ENCODE results near the gene POLG. TPM values are rescaled to one million over a fixed set of nuclear protein-coding genes. Genes with fewer than 3 reads are reported as not detected.

Gene POLG
- total RNA-seq, 1 donor from 2014 or later: 73.5 TPM

DNA sequence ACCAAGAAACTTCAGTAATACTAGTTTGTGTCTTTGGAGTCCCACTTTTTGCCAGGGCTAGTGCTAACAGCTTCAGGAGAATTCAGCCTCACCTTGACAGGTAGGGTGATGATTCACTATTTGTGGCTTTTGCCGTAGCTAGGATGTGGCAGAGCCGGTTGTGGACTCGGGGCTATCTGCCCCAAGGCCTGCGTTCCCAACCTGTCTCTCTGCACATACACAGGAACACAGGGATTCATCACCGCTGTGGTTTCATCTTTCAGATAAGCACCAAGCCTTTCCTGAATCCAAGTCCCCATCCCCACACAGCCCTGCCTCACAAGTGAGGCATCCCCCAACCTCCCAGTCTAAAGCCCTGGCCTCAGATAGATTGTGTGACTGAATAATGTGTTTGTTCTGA lies 45.2 kb upstream of the POLG start:
- no peak overlapping the region for H3K4me3 Mint-ChIP-seq
- TF ChIP-seq, protein P1, sequence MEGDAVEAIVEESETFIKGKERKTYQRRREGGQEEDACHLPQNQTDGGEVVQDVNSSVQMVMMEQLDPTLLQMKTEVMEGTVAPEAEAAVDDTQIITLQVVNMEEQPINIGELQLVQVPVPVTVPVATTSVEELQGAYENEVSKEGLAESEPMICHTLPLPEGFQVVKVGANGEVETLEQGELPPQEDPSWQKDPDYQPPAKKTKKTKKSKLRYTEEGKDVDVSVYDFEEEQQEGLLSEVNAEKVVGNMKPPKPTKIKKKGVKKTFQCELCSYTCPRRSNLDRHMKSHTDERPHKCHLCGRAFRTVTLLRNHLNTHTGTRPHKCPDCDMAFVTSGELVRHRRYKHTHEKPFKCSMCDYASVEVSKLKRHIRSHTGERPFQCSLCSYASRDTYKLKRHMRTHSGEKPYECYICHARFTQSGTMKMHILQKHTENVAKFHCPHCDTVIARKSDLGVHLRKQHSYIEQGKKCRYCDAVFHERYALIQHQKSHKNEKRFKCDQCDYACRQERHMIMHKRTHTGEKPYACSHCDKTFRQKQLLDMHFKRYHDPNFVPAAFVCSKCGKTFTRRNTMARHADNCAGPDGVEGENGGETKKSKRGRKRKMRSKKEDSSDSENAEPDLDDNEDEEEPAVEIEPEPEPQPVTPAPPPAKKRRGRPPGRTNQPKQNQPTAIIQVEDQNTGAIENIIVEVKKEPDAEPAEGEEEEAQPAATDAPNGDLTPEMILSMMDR (conservative IDR thresholded peaks at IDR 0.05): no peak
- H3K9me3 Mint-ChIP-seq: no peaks in the 10 kb centered on the region
- H3K36me3 Mint-ChIP-seq (ENCODE audit: low read depth): no peaks in the 10 kb centered on the region
- H3K27me3 Mint-ChIP-seq (ENCODE audit: low read depth): peaks cover 95% of the 10 kb centered on the region
- no peak overlapping the region for H3K27ac Mint-ChIP-seq (ENCODE audit: unreplicated experiment)
- peaks cover 9% of the 10 kb centered on the region for H3K4me1 Mint-ChIP-seq
- DNase-seq (ENCODE audit: low read depth, low spot score): no peak

DNA sequence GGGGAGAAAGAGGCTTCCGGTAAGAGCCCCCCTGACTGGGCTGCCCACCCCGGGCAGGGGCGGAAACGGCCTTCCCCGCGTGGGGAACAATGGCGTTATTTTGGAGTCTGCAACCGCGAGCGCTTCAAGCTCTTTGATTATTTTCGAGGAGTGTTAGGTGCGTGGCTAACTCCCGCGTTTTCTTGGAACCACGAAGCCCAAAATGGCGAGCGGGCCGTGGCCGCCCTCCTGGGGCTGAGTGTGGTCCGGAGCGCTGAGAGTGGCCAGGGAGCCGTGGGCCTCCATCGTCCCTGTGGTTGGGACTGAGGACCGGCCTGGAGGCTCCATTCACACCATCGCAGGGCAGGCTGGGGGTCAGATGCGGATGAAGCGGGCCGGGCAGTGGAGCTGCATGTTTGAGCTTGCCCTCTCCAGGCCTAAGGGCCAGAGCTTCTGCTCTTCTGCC lies 44.6 kb upstream of the POLG start:
- Mint-ChIP-seq H3K27ac (ENCODE audit: unreplicated experiment) (no peak overlapping the region), H3K4me1 (peaks cover 9% of the 10 kb centered on the region), H3K27me3 (ENCODE audit: low read depth) (peaks cover 95% of the 10 kb centered on the region), H3K36me3 (ENCODE audit: low read depth) (no peaks in the 10 kb centered on the region), H3K9me3 (no peaks in the 10 kb centered on the region), H3K4me3 (no peak overlapping the region)
- no peak for DNase-seq (ENCODE audit: low read depth, low spot score)
- TF ChIP-seq, protein P1 (conservative IDR thresholded peaks at IDR 0.05): no peak

DNA sequence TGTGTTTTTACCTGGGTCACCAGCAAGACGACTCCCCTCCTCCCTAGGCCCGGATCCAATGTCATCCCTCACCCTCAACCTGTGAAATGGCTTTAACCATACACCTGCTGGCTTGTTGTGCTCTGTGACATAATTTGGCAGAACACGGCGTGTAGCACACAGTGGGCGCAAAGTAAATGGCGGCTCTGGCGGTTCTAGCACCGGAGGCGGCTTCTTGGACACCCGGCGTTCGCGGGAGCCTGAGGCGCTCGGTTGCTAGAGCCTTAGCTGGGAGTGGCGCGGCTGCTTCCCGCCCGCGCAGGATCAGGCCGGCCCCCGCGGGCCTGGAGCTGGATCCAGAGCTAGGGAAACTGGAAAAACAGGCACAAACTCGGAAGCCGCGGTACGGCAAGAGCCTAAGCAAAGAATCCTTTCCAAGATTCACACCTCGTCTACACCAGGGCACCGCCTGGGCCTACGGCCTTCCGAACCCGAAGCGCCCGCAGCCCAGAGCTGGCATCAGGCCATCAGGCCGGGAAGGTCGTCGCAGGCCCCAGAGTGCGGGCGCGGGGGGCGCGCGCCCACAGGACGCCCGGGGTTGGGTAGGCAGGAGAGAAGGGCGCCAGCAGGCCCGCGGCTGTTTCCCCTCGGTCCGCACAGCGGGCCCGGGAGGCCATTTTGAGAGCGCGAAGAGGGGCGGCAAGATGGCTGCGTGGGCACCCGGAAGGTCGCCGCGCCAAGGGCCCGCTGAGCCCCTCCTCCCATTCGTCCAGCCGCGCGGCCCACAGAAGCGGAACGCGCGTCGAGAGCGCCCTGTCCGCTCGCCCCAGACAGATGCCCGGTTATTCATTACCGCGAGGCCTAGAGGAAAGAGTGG lies 43.9 kb upstream of the POLG start:
- peaks cover 9% of the 10 kb centered on the region for H3K4me1 Mint-ChIP-seq
- H3K27ac Mint-ChIP-seq (ENCODE audit: unreplicated experiment): no peak overlapping the region
- TF ChIP-seq, protein P1 (conservative IDR thresholded peaks at IDR 0.05): no peak
- peaks cover 95% of the 10 kb centered on the region for H3K27me3 Mint-ChIP-seq (ENCODE audit: low read depth)
- H3K4me3 Mint-ChIP-seq: no peak overlapping the region
- DNase-seq (ENCODE audit: low read depth, low spot score): no peak
- H3K9me3 Mint-ChIP-seq: no peaks in the 10 kb centered on the region
- no peaks in the 10 kb centered on the region for H3K36me3 Mint-ChIP-seq (ENCODE audit: low read depth)

- Mint-ChIP-seq H3K27me3 (ENCODE audit: low read depth) (peaks cover 95% of the 10 kb centered on the region), H3K36me3 (ENCODE audit: low read depth) (no peaks in the 10 kb centered on the region), H3K9me3 (no peaks in the 10 kb centered on the region), H3K27ac (ENCODE audit: unreplicated experiment) (no peak overlapping the region), H3K4me1 (peaks cover 9% of the 10 kb centered on the region), H3K4me3 (no peak overlapping the region)
- DNase-seq (ENCODE audit: low read depth, low spot score): no peak
- TF ChIP-seq, protein P1 (conservative IDR thresholded peaks at IDR 0.05): no peak
Observed at GRCh38 chr15:89377842-89378295, 43.2 kb upstream of the POLG start.

DNA sequence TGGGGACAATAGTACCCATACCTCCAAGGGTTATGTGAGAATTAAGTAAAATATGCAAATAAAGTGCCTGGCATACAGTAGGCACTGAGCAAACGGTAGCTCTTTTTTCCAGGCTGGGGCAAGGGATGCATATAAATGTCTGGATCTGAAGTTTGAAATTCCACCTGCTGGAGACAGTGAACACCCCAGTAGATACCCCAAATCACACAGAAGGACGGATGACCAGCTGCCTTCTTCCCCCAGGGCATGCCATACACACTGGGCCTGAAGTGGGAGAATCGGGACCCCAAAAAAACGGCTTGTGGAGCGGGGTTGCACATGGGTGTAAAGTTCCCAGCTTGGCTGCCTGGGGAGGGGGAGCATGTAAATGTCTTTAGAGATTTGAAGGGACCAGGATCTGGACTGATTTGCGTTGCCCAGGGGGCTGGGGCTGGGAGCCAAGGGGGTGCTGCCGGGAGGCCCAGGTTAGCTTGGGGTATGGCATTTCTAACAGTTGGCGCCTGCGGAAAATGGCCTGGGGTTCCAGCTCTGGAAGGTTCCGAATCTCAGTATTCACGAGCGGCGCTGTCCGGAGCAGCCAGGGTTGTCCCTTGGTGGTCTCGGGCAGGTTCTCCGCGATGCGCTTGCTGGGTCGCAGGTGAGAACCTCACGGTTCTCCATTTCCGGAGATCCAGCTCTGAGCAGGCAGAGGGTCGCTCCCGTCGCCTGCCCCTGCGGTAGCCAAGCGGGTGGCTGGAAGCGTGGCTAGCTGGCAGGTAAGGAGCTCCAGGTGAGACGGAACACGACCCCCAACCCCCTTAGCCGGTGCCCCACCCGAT lies 42.6 kb upstream of the POLG start:
- no peak overlapping the region for H3K27ac Mint-ChIP-seq (ENCODE audit: unreplicated experiment)
- no peak overlapping the region for H3K4me3 Mint-ChIP-seq
- DNase-seq (ENCODE audit: low read depth, low spot score): no peak
- H3K4me1 Mint-ChIP-seq: peaks cover 7% of the 10 kb centered on the region
- peaks cover 95% of the 10 kb centered on the region for H3K27me3 Mint-ChIP-seq (ENCODE audit: low read depth)
- TF ChIP-seq, protein P1 (conservative IDR thresholded peaks at IDR 0.05): no peak
- no peaks in the 10 kb centered on the region for H3K36me3 Mint-ChIP-seq (ENCODE audit: low read depth)
- no peaks in the 10 kb centered on the region for H3K9me3 Mint-ChIP-seq

Measured in neural crest cell (in vitro differentiated cells).